IMR-90 (cell line): Measurements from ENCODE around the gene EPN3.

Experiments
- BHLHE40 ChIP-seq: fragments of 150-350 bp; IDR thresholded peaks from 2 replicates; pipeline ENCODE4 v1.6.1; 2016; ENCODE audit warnings: mild to moderate bottlenecking, low read depth, low read length
- FOS ChIP-seq: fragments of 150-350 bp; IDR thresholded peaks from 2 replicates; pipeline ENCODE4 v1.6.1; 2016; ENCODE audit warnings: low read depth, low read length
- MAFK ChIP-seq: IDR thresholded peaks from 2 replicates; pipeline ENCODE4 v1.6.1; 2012; ENCODE audit warnings: low read depth, low read length, improper control_type of control experiment
- MXI1 ChIP-seq: IDR thresholded peaks from 2 replicates; pipeline ENCODE4 v1.6.1; 2012; ENCODE audit warnings: low read depth, mild to moderate bottlenecking, low read length, moderate library complexity, borderline replicate concordance
- NFE2L2 ChIP-seq: fragments of 150-350 bp; IDR thresholded peaks from 2 replicates; pipeline ENCODE4 v1.6.1; 2016; ENCODE audit warnings: low read depth, mild to moderate bottlenecking, low read length
- POLR2A ChIP-seq: IDR thresholded peaks from 2 replicates; pipeline ENCODE4 v1.6.1; 2012; ENCODE audit warnings: mild to moderate bottlenecking, low read depth, low read length
- RAD21 ChIP-seq: IDR thresholded peaks from 2 replicates; pipeline ENCODE4 v1.6.1; 2012; ENCODE audit warnings: low read length, improper control_type of control experiment
- RCOR1 ChIP-seq: IDR thresholded peaks from 2 replicates; pipeline ENCODE4 v1.6.1; 2012; ENCODE audit warnings: mild to moderate bottlenecking, low read length, improper control_type of control experiment; ENCODE audit not compliant: insufficient replicate concordance
- RFX5 ChIP-seq: IDR thresholded peaks from 2 replicates; pipeline ENCODE4 v1.8.0; 2012; ENCODE audit warnings: low read depth, mild to moderate bottlenecking, low read length, moderate library complexity
- TF ChIP-seq, protein P1 (sequence below): conservative IDR thresholded peaks from 2 replicates; pipeline ENCODE4 v1.5.1; 2012; ENCODE audit warnings: mild to moderate bottlenecking, low read depth, low read length, improper control_type of control experiment
- TF ChIP-seq, protein P2 (sequence below): fragments of 150-350 bp; IDR thresholded peaks from 2 replicates; pipeline ENCODE4 v1.6.1; 2016; ENCODE audit warnings: low read depth, mild to moderate bottlenecking, low read length, moderate library complexity, borderline replicate concordance

DNA sequence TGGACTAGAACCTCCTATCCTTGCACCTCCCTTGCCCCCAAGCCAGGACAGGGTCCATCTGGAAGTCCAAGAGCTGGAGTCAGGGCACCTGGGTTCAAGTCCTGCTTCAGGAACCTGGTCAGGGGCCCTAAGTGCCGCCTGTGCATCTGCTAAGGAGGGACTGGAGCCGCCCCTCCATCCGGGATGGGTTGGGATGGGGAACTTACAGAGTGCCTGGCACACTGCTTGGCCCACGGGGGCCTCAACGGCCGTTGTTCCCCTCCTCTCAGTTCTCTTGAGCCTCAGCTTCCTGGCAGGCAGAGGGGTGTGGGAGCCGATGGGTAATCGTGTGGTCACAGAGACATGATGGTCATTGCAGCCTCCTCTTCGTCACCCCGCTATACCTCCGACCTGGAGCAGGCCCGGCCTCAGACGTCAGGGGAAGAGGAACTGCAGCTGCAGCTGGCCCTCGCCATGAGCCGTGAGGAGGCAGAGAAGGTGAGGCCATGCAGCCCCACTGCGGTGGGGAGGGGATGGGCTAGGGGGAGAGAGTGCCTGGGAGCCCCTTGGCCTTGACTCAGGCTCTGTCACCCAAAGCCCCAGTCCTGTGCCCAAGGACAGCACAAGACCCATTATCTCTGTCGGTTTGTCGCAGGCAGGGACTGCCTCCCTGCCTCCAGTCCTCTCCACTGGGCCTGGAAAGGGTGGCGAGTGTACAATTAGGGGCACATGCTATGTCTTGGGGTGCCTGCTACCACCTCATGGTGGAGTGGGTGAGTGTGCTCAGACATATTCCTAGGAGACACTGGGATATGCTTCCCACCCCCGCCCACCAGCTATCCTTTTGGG is 5.4 kb downstream of the EPN3 start:
- TF ChIP-seq, protein P1, sequence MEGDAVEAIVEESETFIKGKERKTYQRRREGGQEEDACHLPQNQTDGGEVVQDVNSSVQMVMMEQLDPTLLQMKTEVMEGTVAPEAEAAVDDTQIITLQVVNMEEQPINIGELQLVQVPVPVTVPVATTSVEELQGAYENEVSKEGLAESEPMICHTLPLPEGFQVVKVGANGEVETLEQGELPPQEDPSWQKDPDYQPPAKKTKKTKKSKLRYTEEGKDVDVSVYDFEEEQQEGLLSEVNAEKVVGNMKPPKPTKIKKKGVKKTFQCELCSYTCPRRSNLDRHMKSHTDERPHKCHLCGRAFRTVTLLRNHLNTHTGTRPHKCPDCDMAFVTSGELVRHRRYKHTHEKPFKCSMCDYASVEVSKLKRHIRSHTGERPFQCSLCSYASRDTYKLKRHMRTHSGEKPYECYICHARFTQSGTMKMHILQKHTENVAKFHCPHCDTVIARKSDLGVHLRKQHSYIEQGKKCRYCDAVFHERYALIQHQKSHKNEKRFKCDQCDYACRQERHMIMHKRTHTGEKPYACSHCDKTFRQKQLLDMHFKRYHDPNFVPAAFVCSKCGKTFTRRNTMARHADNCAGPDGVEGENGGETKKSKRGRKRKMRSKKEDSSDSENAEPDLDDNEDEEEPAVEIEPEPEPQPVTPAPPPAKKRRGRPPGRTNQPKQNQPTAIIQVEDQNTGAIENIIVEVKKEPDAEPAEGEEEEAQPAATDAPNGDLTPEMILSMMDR: no peak
- TF ChIP-seq NFE2L2 (no peak), RFX5 (no peak), RAD21 (no peak), MXI1 (no peak), POLR2A (no peak), RCOR1 (no peak), MAFK (no peak), FOS (no peak), BHLHE40 (no peak)
- TF ChIP-seq, protein P2, sequence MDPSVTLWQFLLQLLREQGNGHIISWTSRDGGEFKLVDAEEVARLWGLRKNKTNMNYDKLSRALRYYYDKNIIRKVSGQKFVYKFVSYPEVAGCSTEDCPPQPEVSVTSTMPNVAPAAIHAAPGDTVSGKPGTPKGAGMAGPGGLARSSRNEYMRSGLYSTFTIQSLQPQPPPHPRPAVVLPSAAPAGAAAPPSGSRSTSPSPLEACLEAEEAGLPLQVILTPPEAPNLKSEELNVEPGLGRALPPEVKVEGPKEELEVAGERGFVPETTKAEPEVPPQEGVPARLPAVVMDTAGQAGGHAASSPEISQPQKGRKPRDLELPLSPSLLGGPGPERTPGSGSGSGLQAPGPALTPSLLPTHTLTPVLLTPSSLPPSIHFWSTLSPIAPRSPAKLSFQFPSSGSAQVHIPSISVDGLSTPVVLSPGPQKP: no peak
